ENCODE measurements around the gene FANCD2OS. TPM values are rescaled to one million over a fixed set of nuclear protein-coding genes. Genes with fewer than 3 reads are reported as not detected.

The FANCD2OS gene
- total RNA-seq, 1 donor from 2014 or later: not detected

DNA sequence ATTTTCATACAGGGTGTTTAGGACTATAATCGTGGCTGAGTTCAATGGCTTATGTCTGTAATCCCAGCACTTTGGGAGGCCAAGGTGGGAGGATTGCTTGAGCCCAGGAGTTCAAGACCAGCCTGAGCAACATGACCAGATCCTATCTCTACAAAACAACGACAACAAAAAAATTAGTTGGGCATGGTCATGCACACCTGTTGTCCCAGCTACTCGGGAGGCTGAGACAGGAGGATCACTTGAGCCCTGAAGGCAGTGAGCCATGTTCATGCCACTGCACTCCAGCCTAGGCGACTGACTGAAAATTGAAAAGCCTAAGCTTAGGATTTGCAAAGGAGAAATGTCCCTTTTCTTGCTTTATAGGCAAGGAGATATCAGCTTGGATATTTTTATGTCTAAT, 8.9 kb upstream of the FANCD2OS start:
- no peaks in the 10 kb centered on the region for H3K9me3 ChIP-seq
- ATAC-seq (no peak), DNase-seq (no peak)
- H3K27me3 ChIP-seq (ENCODE audit: low read depth): no peaks in the 10 kb centered on the region
- peaks cover 19% of the 10 kb centered on the region for H3K4me1 ChIP-seq
- peaks cover 18% of the 10 kb centered on the region for H3K36me3 ChIP-seq
- TF ChIP-seq, protein P1, sequence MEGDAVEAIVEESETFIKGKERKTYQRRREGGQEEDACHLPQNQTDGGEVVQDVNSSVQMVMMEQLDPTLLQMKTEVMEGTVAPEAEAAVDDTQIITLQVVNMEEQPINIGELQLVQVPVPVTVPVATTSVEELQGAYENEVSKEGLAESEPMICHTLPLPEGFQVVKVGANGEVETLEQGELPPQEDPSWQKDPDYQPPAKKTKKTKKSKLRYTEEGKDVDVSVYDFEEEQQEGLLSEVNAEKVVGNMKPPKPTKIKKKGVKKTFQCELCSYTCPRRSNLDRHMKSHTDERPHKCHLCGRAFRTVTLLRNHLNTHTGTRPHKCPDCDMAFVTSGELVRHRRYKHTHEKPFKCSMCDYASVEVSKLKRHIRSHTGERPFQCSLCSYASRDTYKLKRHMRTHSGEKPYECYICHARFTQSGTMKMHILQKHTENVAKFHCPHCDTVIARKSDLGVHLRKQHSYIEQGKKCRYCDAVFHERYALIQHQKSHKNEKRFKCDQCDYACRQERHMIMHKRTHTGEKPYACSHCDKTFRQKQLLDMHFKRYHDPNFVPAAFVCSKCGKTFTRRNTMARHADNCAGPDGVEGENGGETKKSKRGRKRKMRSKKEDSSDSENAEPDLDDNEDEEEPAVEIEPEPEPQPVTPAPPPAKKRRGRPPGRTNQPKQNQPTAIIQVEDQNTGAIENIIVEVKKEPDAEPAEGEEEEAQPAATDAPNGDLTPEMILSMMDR (IDR thresholded peaks at IDR 0.05): no peak
- H3K4me3 ChIP-seq: no peak overlapping the region
- no peak overlapping the region for H3K27ac ChIP-seq
- intact Hi-C loops (cut with DNase I): no loop called here

- H3K27ac ChIP-seq: peak overlapping the region; percentile 85
- H3K27me3 ChIP-seq (ENCODE audit: low read depth): no peaks in the 10 kb centered on the region
- no peaks in the 10 kb centered on the region for H3K9me3 ChIP-seq
- DNase-seq: no peak
- ATAC-seq: peak; percentile 11 to 30
- H3K4me1 ChIP-seq: peaks cover 19% of the 10 kb centered on the region
- peak overlapping the region; percentile 97 for H3K4me3 ChIP-seq
- peaks cover 13% of the 10 kb centered on the region for H3K36me3 ChIP-seq
- TF ChIP-seq, protein P1 (IDR thresholded peaks at IDR 0.05): no peak
- intact Hi-C loops (cut with DNase I): no loop called here
These were observed 8.0 kb upstream of the FANCD2OS start for GRCh38 chr3:10116138-10116460.

DNA sequence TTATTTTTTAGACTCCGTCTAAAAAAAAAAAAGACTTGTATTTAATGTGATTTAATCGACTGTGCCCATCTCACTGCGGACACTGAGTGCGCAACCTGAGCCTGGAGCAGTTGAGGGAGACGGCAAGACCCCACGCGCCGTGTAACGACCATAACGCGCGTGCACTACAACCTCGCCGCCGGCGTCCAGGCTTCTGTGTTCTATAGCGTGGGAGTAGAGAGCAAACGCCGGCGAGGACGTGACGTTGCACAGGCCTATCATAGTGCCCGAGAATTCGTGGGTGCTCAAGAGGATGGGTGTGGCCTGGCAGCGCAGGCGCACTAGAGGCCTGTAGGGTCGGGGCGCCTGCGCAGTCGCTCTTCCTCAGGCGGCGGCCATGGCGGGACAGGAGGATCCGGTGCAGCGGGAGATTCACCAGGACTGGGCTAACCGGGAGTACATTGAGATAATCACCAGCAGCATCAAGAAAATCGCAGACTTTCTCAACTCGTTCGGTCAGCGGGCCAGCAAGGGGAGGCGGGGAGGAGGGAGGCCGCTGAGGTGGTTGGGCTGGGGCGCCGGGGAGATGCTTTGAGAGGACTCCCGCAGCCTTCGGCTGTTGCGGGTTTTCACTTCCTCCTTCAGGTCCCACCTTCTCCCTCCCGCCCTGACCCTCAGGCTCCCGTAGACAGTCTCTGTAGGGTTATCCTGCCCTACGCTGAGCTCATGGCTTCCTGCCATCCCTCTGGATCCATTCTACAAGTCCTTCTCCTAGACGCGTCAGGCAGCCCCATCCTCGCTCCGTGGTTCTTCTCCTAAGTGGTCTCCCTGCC, 7.5 kb upstream of the FANCD2OS start, which contains the start of gene BRK1:
Gene BRK1 (plus strand): TSS at position 350 of the 812 bp plus-strand sequence. CDS start 27 bp downstream, at position 377.
- intact Hi-C loops (cut with DNase I): no loop called here
- Histone ChIP-seq H3K4me1 (peaks cover 19% of the 10 kb centered on the region), H3K4me3 (peak within 1 kb of the TSS; percentile 97)

DNA sequence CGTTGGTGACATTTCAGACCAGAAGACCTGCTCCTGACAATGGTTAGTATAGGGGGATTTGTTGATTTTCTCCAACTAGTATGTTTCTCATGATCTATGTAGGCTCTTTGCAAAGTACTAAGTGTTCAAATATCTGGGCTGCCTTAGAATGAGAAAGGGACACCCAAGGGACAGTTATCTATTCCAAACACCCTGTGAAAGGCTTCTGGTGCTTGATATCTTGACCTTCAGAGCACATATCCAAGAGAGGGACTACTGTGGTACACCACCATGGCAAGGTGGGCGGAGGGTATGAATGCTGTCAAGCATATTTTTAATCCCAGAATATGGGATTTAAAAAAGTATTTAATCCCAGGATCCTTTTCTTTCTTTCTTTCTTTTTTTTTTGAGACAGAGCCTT, 1.1 kb downstream of the FANCD2OS start:
- H3K9me3 ChIP-seq: no peaks in the 10 kb centered on the region
- H3K36me3 ChIP-seq: no peaks in the 10 kb centered on the region
- H3K4me3 ChIP-seq: no peak overlapping the region
- intact Hi-C loops (cut with DNase I): no loop called here
- H3K27ac ChIP-seq: no peak overlapping the region
- DNase-seq: no peak
- TF ChIP-seq, protein P1 (IDR thresholded peaks at IDR 0.05): no peak
- ATAC-seq: no peak
- H3K4me1 ChIP-seq: no peaks in the 10 kb centered on the region
- peaks cover 4% of the 10 kb centered on the region for H3K27me3 ChIP-seq (ENCODE audit: low read depth)

More for the DNA sequence above, 7.5 kb upstream of the FANCD2OS start, which contains the start of gene BRK1:
- peak; percentile 100 for ATAC-seq
- Histone ChIP-seq H3K27ac (peak within 1 kb of the TSS; percentile 85), H3K36me3 (peaks cover 8% of the 10 kb centered on the region), H3K9me3 (no peaks in the 10 kb centered on the region), H3K27me3 (ENCODE audit: low read depth) (no peaks in the 10 kb centered on the region)
- TF ChIP-seq, protein P1 (IDR thresholded peaks at IDR 0.05): no peak
- peak; percentile 98 for DNase-seq

GRCh38 chr3:10099041-10099440, 9.0 kb downstream of the FANCD2OS start:
- Histone ChIP-seq H3K4me1 (no peaks in the 10 kb centered on the region), H3K4me3 (no peak overlapping the region), H3K27me3 (ENCODE audit: low read depth) (no peaks in the 10 kb centered on the region), H3K27ac (no peak overlapping the region), H3K9me3 (no peaks in the 10 kb centered on the region), H3K36me3 (no peaks in the 10 kb centered on the region)
- ATAC-seq: no peak
- intact Hi-C loops (cut with DNase I): no loop called here
- TF ChIP-seq, protein P1 (IDR thresholded peaks at IDR 0.05): no peak
- DNase-seq: no peak
